Measurements from ENCODE around the gene POLR2L. TPM values are rescaled to one million over a fixed set of nuclear protein-coding genes. Genes with fewer than 3 reads are reported as not detected.

Gene POLR2L
- total and polyA plus RNA-seq, 2 of the 13 experiments (the other 11 are each of a cell fraction or from before 2014, with no cell fraction given): 104 to 114 TPM

- peak; percentile 80; the same call in 1 of the 2 replicates for TF ChIP-seq SIN3A (IDR thresholded peaks at IDR 0.05; ENCODE audit: borderline replicate concordance, low read depth, low read length)
- TF ChIP-seq MTA1 (CRISPR knock-in tag; IDR thresholded peaks at IDR 0.05; ENCODE audit: borderline replicate concordance): no peak
- TF ChIP-seq YY1 (IDR thresholded peaks at IDR 0.05; ENCODE audit: insufficient read depth, insufficient replicate concordance, low read depth, low read length): peak; percentile 32
- no peak for TF ChIP-seq GMEB2 (CRISPR knock-in tag; IDR thresholded peaks at IDR 0.05; ENCODE audit: low read depth)
- TF ChIP-seq NONO (IDR thresholded peaks at IDR 0.05): no peak
- TF ChIP-seq NONO (CRISPR knock-in tag; conservative IDR thresholded peaks at IDR 0.05): peak; percentile 92
- TF ChIP-seq HNF4A (CRISPR knock-in tag; IDR thresholded peaks at IDR 0.05): peak; percentile 91
- TF ChIP-seq ZBTB21 (CRISPR knock-in tag; IDR thresholded peaks at IDR 0.05): no peak
- peak; percentile 58; the same call in 1 of the 2 replicates for TF ChIP-seq RXRB (CRISPR knock-in tag; IDR thresholded peaks at IDR 0.05; ENCODE audit: borderline replicate concordance)
- no peak for TF ChIP-seq ZNF713 (CRISPR knock-in tag; IDR thresholded peaks at IDR 0.05)
- no peak for TF ChIP-seq KDM1A (CRISPR knock-in tag; IDR thresholded peaks at IDR 0.05)
- TF ChIP-seq ZFAT (CRISPR knock-in tag; conservative IDR thresholded peaks at IDR 0.05): no peak
- TF ChIP-seq ZNF121 (CRISPR knock-in tag; IDR thresholded peaks at IDR 0.05): 0 out of 2 replicates have a peak, but pooled peaks have one; percentile 12
- no peak; the same call in 1 of the 2 replicates for TF ChIP-seq ETV6 (CRISPR knock-in tag; conservative IDR thresholded peaks at IDR 0.05)
- TF ChIP-seq TRIM24 (CRISPR knock-in tag; IDR thresholded peaks at IDR 0.05): no peak
- peak; percentile 91 for TF ChIP-seq ZNF543 (CRISPR knock-in tag; IDR thresholded peaks at IDR 0.05)
- TF ChIP-seq KLF13 (CRISPR knock-in tag; IDR thresholded peaks at IDR 0.05): no peak
- no peak for TF ChIP-seq PAF1 (CRISPR knock-in tag; IDR thresholded peaks at IDR 0.05)
- TF ChIP-seq ZMYM3 (CRISPR knock-in tag; IDR thresholded peaks at IDR 0.05): peak; percentile 64; the same call in 1 of the 2 replicates
- TF ChIP-seq ZEB1 (IDR thresholded peaks at IDR 0.05; ENCODE audit: insufficient replicate concordance, low read depth): peak; percentile 35
- no peak for TF ChIP-seq ADNP (CRISPR knock-in tag; IDR thresholded peaks at IDR 0.05)
- TF ChIP-seq TEAD3 (CRISPR knock-in tag; optimal IDR thresholded peaks at IDR 0.05; ENCODE audit: borderline replicate concordance): peak; percentile 68
- TF ChIP-seq MNT (IDR thresholded peaks at IDR 0.05): peak; percentile 85
- no peak for TF ChIP-seq ZNF790 (CRISPR knock-in tag; IDR thresholded peaks at IDR 0.05; ENCODE audit: borderline replicate concordance)
- TF ChIP-seq ATAD3A (CRISPR knock-in tag; IDR thresholded peaks at IDR 0.05): no peak
- no peak for TF ChIP-seq CENPX (CRISPR knock-in tag; IDR thresholded peaks at IDR 0.05)
- no peak for TF ChIP-seq LBX2 (CRISPR knock-in tag; IDR thresholded peaks at IDR 0.05; ENCODE audit: borderline replicate concordance)
- TF ChIP-seq SRSF9 (IDR thresholded peaks at IDR 0.05; ENCODE audit: borderline replicate concordance, insufficient read depth, low read depth, low read length, poor library complexity, severe bottlenecking): no peak
- no peak for TF ChIP-seq EZH2 (conservative IDR thresholded peaks at IDR 0.05; ENCODE audit: low read depth, low read length)
- no peak for TF ChIP-seq FOXM1 (CRISPR knock-in tag; IDR thresholded peaks at IDR 0.05)
These were observed 3.7 kb downstream of the POLR2L start (continued) for GRCh38 chr11:838441-839279.
